ENCODE results near the gene ADGRB3.
A peak's percentile ranks its signal among the peaks of the same experiment; 100 is the strongest.

GRCh38 chr6:68958327-68958726, 323.2 kb downstream of the ADGRB3 start:
- TF ChIP-seq, protein P1, sequence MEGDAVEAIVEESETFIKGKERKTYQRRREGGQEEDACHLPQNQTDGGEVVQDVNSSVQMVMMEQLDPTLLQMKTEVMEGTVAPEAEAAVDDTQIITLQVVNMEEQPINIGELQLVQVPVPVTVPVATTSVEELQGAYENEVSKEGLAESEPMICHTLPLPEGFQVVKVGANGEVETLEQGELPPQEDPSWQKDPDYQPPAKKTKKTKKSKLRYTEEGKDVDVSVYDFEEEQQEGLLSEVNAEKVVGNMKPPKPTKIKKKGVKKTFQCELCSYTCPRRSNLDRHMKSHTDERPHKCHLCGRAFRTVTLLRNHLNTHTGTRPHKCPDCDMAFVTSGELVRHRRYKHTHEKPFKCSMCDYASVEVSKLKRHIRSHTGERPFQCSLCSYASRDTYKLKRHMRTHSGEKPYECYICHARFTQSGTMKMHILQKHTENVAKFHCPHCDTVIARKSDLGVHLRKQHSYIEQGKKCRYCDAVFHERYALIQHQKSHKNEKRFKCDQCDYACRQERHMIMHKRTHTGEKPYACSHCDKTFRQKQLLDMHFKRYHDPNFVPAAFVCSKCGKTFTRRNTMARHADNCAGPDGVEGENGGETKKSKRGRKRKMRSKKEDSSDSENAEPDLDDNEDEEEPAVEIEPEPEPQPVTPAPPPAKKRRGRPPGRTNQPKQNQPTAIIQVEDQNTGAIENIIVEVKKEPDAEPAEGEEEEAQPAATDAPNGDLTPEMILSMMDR (conservative IDR thresholded peaks at IDR 0.05; ENCODE audit: low read depth, low read length), result peak; percentile 48; the same call in 1 of the 2 replicates
- TF ChIP-seq EZH2 (IDR thresholded peaks at IDR 0.05; ENCODE audit: borderline replicate concordance, low read depth, low read length, poor library complexity, severe bottlenecking), result no peak

All from A673 (cell line).